Central memory CD8-positive, alpha-beta T cell (primary cell): Measurements from ENCODE around the gene ARHGAP10.

Experiments used
- ATAC-seq: fragments of 150-1000 bp; cut with Tn5 transposase; replicated peaks from 2 replicates; pipeline ENCODE4 v1.10.0; 2022; ENCODE audit warnings: mild to moderate bottlenecking, moderate FRiP score, moderate number of reproducible peaks; ENCODE audit not compliant: poor library complexity, severe bottlenecking; ENCODE audit errors: extremely low read depth
- DNase-seq, 2 donors: peaks; one replicate each; pipeline ENCODE4 v3.0.0; 2021; ENCODE audit warnings: low spot score in 2 of 2
- H3K27ac Mint-ChIP-seq: one replicate; pipeline ENCODE4 v1.8.0; 2022; ENCODE audit warnings: low read depth, mild to moderate bottlenecking, moderate library complexity, mixed read lengths
- H3K27me3 Mint-ChIP-seq: one replicate; pipeline ENCODE4 v1.8.0; 2022; ENCODE audit warnings: mixed read lengths
- H3K36me3 Mint-ChIP-seq: one replicate; pipeline ENCODE4 v1.8.0; 2022; ENCODE audit warnings: mild to moderate bottlenecking, moderate library complexity, mixed read lengths; ENCODE audit not compliant: insufficient read depth
- H3K4me1 Mint-ChIP-seq: one replicate; pipeline ENCODE4 v1.8.0; 2022; ENCODE audit warnings: mixed read lengths
- H3K4me3 Mint-ChIP-seq: one replicate; pipeline ENCODE4 v1.8.0; 2022; ENCODE audit warnings: mild to moderate bottlenecking, moderate library complexity, mixed read lengths
- H3K9me3 Mint-ChIP-seq: one replicate; pipeline ENCODE4 v1.8.0; 2022; ENCODE audit warnings: mixed read lengths

Gene ARHGAP10

GRCh38 chr4:147760176-147760575, 28.3 kb downstream of the ARHGAP10 start:
- Mint-ChIP-seq H3K4me1 (peaks cover 28% of the 10 kb centered on the region), H3K27ac (no peak overlapping the region), H3K27me3 (no peaks in the 10 kb centered on the region), H3K9me3 (no peaks in the 10 kb centered on the region), H3K4me3 (no peak overlapping the region), H3K36me3 (no peaks in the 10 kb centered on the region)
- ATAC-seq (no peak), DNase-seq (no peak)

- H3K27me3 Mint-ChIP-seq = no peaks in the 10 kb centered on the region
- ATAC-seq = no peak
- H3K27ac Mint-ChIP-seq = no peak overlapping the region
- no peak for DNase-seq
- H3K4me3 Mint-ChIP-seq = no peak overlapping the region
- H3K9me3 Mint-ChIP-seq = no peaks in the 10 kb centered on the region
- peaks cover 25% of the 10 kb centered on the region for H3K4me1 Mint-ChIP-seq
- H3K36me3 Mint-ChIP-seq = no peaks in the 10 kb centered on the region
These were observed 28.8 kb downstream of the ARHGAP10 start for GRCh38 chr4:147760695-147761094.

DNA sequence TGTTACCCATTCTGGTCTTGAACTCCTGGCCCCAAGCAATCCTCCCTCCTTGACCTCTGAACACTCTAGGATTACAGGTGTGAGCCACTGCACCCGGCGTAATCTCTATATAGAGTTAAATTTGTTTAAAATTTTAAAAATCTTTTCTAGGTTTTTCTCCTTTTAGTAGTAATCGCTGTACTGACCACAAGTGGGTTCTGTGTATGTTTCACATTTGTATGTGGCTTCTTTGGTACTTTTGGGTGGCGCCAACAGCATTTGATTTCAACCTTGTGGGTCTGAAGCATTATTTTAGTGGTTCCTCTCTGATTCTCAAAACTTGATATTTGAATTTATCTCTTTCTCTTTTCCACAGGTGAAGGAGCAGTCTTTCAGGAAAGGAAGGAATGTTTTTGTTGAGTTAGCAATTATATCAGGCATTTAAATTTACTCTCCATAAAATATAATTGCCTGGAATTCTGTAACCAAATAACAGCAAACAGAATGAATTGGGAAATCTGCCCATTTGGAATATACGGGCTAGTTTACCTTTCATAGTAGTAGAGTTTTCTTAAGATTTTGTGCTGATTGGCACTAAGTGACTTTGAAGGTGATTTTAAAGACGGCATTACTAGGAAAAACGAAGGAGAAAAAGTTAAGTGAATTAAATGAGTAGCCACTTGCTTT, 29.5 kb downstream of the ARHGAP10 start:
- DNase-seq = no peak
- H3K4me3 Mint-ChIP-seq = no peak overlapping the region
- no peak for ATAC-seq
- H3K9me3 Mint-ChIP-seq = no peaks in the 10 kb centered on the region
- no peak overlapping the region for H3K27ac Mint-ChIP-seq
- H3K27me3 Mint-ChIP-seq = no peaks in the 10 kb centered on the region
- H3K36me3 Mint-ChIP-seq = no peaks in the 10 kb centered on the region
- H3K4me1 Mint-ChIP-seq = peaks cover 22% of the 10 kb centered on the region

- Mint-ChIP-seq H3K27ac (no peak overlapping the region), H3K27me3 (no peaks in the 10 kb centered on the region), H3K36me3 (no peaks in the 10 kb centered on the region), H3K4me1 (peaks cover 16% of the 10 kb centered on the region), H3K4me3 (no peak overlapping the region), H3K9me3 (no peaks in the 10 kb centered on the region)
- ATAC-seq = no peak
- DNase-seq = no peak
These were observed 32.4 kb downstream of the ARHGAP10 start for GRCh38 chr4:147764337-147764736.

DNA sequence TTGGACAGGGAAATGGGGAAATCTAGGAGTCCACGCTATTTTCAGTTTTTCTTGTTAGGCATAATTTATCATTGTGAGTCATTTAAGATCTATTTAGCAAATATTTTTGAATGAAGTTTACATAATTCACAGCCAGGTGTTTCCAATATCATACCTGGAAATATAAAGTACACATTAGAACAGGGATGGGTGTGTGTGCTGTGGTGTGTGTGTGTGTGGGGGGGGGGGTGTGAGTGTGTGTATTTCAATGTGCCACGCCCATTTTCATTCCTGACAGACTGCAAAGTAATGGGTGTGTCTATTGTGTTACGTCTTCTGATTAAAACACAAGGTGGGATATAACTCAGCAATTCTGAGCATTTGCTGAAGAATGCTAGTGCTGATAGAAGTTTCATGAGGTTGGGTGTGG, 33.2 kb downstream of the ARHGAP10 start:
- H3K4me1 Mint-ChIP-seq = peaks cover 14% of the 10 kb centered on the region
- H3K4me3 Mint-ChIP-seq = no peak overlapping the region
- DNase-seq = no peak

DNA sequence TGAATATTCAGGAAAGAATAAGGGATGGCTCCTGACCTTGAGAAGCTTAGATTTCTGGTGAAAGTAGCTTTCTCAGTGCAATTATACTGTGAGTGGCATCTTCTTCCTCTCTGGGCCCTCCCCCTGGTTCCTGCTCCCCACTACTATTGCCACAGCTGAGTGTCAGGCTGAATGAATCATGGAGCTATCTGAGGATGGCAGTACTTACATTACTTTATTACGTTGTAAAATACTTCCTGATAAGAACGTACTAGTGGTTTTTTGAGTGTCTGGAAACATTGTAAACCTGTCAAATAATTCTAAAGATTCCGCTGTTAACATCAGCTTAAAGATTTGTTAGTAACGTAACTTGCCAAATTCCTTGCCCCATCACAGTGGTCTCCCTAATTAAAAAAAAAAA, 36.2 kb downstream of the ARHGAP10 start:
- no peak overlapping the region for H3K4me3 Mint-ChIP-seq
- no peaks in the 10 kb centered on the region for H3K9me3 Mint-ChIP-seq
- no peak for DNase-seq
- H3K4me1 Mint-ChIP-seq = peaks cover 6% of the 10 kb centered on the region
- H3K36me3 Mint-ChIP-seq = no peaks in the 10 kb centered on the region
- H3K27me3 Mint-ChIP-seq = no peaks in the 10 kb centered on the region
- ATAC-seq = no peak
- no peak overlapping the region for H3K27ac Mint-ChIP-seq

More for the DNA sequence above, 33.2 kb downstream of the ARHGAP10 start:
- no peak overlapping the region for H3K27ac Mint-ChIP-seq
- ATAC-seq = no peak
- no peaks in the 10 kb centered on the region for H3K9me3 Mint-ChIP-seq
- H3K27me3 Mint-ChIP-seq = no peaks in the 10 kb centered on the region
- no peaks in the 10 kb centered on the region for H3K36me3 Mint-ChIP-seq

DNA sequence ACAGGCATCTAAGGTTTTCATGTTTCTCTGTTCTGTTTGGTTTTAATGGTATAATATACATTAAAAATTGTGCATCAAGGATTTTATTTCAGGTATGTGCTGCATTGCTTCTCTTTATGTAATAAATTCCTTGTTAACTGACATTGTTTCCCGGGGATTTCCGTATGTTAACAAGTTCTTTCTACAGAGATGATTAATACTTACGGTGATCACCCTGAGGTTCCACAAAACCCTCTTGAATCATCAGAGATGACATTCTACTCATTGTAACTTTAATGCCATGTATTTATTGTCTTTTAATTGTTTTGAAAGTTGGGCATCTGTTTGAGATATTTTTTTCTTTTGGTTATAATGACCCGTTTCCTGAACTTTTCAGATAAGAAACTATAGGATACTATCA, 37.5 kb downstream of the ARHGAP10 start:
- Mint-ChIP-seq H3K4me1 (peaks cover 6% of the 10 kb centered on the region), H3K27ac (no peak overlapping the region), H3K27me3 (no peaks in the 10 kb centered on the region), H3K4me3 (no peak overlapping the region), H3K36me3 (no peaks in the 10 kb centered on the region), H3K9me3 (no peaks in the 10 kb centered on the region)
- ATAC-seq = no peak
- no peak for DNase-seq

DNA sequence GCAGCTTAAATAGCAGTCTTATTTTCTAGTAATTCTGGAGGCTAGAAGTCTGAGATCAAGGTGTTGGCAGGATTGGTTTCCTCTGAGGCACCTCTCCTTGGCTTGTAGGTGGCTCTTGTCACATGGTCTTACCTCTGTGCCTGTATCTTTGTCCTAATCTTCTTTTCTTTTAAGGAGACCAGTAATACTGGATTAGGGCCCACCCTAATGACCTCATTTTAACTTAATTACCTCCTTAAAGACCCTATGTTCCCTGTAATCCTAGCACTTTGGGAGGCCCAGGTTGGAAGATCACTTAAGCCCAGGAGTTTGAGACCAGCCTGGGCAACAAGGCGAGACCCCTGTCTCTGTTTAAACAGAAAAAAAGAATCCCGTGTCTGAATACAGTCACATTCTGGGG, 38.9 kb downstream of the ARHGAP10 start:
- H3K36me3 Mint-ChIP-seq = no peaks in the 10 kb centered on the region
- H3K9me3 Mint-ChIP-seq = no peaks in the 10 kb centered on the region
- no peak for ATAC-seq
- DNase-seq = no peak
- no peak overlapping the region for H3K27ac Mint-ChIP-seq
- no peaks in the 10 kb centered on the region for H3K27me3 Mint-ChIP-seq
- H3K4me1 Mint-ChIP-seq = no peaks in the 10 kb centered on the region
- no peak overlapping the region for H3K4me3 Mint-ChIP-seq

- Mint-ChIP-seq H3K4me1 (no peaks in the 10 kb centered on the region), H3K9me3 (no peaks in the 10 kb centered on the region), H3K4me3 (no peak overlapping the region), H3K36me3 (no peaks in the 10 kb centered on the region), H3K27me3 (no peaks in the 10 kb centered on the region), H3K27ac (no peak overlapping the region)
- ATAC-seq (no peak), DNase-seq (no peak)
These were observed 40.2 kb downstream of the ARHGAP10 start for GRCh38 chr4:147772056-147772455.

DNA sequence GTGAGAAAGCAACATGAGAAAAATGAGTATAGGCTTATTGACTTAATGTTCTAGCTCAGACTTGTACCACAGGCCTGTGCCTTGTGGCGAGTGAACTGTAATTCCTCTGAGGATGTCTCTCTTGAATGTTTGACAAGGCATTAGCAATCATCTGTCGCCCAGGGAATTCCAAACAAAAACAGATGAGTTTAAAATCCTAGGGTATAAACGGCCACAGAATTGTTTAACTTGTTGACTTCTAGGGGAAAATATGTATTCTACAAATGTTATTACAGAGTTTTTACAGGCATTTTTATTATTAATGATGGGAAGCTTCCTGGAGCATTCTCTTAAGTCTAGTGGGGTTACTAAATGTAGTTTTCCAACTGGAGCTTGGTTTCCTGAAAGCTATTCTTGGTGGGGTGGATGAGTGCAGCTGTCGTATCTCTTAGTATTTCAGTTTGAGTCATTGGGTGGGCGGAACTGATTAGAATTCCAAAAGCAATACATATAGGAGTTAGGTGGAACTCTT, 40.6 kb downstream of the ARHGAP10 start:
- Mint-ChIP-seq H3K27ac (no peak overlapping the region), H3K4me3 (no peak overlapping the region), H3K4me1 (no peaks in the 10 kb centered on the region), H3K27me3 (no peaks in the 10 kb centered on the region), H3K9me3 (no peaks in the 10 kb centered on the region), H3K36me3 (no peaks in the 10 kb centered on the region)
- DNase-seq (no peak), ATAC-seq (no peak)

DNA sequence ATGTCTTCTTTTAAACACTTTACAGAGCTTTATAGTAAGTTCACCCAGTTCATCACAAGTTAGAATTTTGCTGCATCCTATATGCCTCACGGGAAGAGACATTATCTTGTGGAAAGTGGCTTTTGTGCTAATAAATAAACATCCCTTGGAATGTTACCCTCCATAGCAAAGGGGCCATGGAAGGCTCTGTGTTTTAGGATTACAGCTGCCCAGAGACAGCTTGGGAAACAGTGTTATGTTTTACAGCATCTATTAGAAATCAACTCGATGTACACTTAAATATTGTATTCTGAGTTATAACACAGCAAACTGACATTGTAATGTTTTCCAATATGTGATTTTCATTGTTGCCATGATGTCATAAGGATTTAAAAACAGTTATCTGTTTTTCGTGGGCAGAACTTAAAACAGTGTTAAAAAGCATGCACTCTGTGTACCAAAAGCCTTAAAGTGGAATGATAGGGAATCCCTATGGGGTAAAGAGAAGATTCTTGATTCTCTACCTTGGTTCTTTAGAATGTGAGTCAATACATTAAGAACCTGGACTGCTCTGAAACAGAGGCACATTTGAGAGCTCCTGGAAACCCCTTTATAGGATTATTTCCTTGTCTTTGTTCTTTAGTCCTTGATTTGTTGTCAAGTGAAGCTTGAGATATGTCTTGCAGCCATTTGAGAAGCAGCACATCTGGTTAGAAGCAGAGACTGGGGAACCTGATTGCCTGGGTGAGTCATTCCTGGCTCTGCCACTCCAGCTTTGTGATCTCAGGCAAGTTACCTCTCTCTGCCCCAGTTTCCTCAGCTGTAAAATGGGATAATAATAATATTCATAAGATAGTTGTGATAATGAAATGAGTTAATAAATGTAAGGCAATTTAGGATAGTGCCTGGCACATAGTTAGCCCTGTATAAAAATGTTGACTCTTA, 41.6 kb downstream of the ARHGAP10 start:
- no peaks in the 10 kb centered on the region for H3K9me3 Mint-ChIP-seq
- H3K36me3 Mint-ChIP-seq = no peaks in the 10 kb centered on the region
- ATAC-seq (no peak), DNase-seq (no peak)
- H3K4me3 Mint-ChIP-seq = no peak overlapping the region
- H3K27me3 Mint-ChIP-seq = no peaks in the 10 kb centered on the region
- H3K27ac Mint-ChIP-seq = no peak overlapping the region
- H3K4me1 Mint-ChIP-seq = peaks cover 1% of the 10 kb centered on the region

- ATAC-seq (no peak), DNase-seq (no peak)
- Mint-ChIP-seq H3K27ac (no peak overlapping the region), H3K4me1 (peaks cover 17% of the 10 kb centered on the region), H3K27me3 (no peaks in the 10 kb centered on the region), H3K4me3 (no peak overlapping the region), H3K36me3 (no peaks in the 10 kb centered on the region), H3K9me3 (no peaks in the 10 kb centered on the region)
These were observed 44.8 kb downstream of the ARHGAP10 start for GRCh38 chr4:147776716-147777115.
